Measurements from ENCODE around the gene OR51E1.

Gene OR51E1

GRCh38 chr11:4636136-4636535 is 7.6 kb upstream of the OR51E1 start:
- no peak overlapping the region for H3K27ac ChIP-seq
- no peaks in the 10 kb centered on the region for H3K36me3 ChIP-seq (replicated peaks)
- TF ChIP-seq CTCF (IDR thresholded peaks at IDR 0.05; ENCODE audit: low read depth, low read length, missing control alignments): no peak
- DNase-seq: no peak
- in situ Hi-C loops (cut with HindIII; ENCODE audit: low pct_ligation_motif_present, low sequenced_read_pairs): no loop called here
- no peaks in the 10 kb centered on the region for H3K27me3 ChIP-seq (replicated peaks)
- no peak overlapping the region for H3K4me3 ChIP-seq (ENCODE audit: low read depth, low read length)

GRCh38 chr11:4636962-4637661 is 6.7 kb upstream of the OR51E1 start, which contains the start of gene OR51D1:
Gene OR51D1, plus strand, starts transcription at chr11:4637477. Its CDS starts 2,314 bp downstream, at chr11:4639791.
- Histone ChIP-seq H3K27ac (no peak within 1 kb of the TSS), H3K27me3 (replicated peaks) (no peaks in the 10 kb centered on the region), H3K36me3 (replicated peaks) (no peaks in the 10 kb centered on the region), H3K4me3 (ENCODE audit: low read depth, low read length) (peak within 1 kb of the TSS; percentile 24)
- peak; percentile 72 for DNase-seq
- TF ChIP-seq CTCF (IDR thresholded peaks at IDR 0.05; ENCODE audit: low read depth, low read length, missing control alignments): peak; percentile 96
- in situ Hi-C loops (cut with HindIII; ENCODE audit: low pct_ligation_motif_present, low sequenced_read_pairs): no loop called here

- DNase-seq: no peak
- Histone ChIP-seq H3K27ac (no peak overlapping the region), H3K27me3 (replicated peaks) (no peaks in the 10 kb centered on the region), H3K4me3 (ENCODE audit: low read depth, low read length) (no peak overlapping the region), H3K36me3 (replicated peaks) (no peaks in the 10 kb centered on the region)
- no peak for TF ChIP-seq CTCF (IDR thresholded peaks at IDR 0.05; ENCODE audit: low read depth, low read length, missing control alignments)
- in situ Hi-C loops (cut with HindIII; ENCODE audit: low pct_ligation_motif_present, low sequenced_read_pairs): no loop called here
Observed at GRCh38 chr11:4637662-4638047, 6.1 kb upstream of the OR51E1 start.

- in situ Hi-C loops (cut with HindIII; ENCODE audit: low pct_ligation_motif_present, low sequenced_read_pairs): no loop called here
Observed at GRCh38 chr11:4639931-4640330, 3.9 kb upstream of the OR51E1 start.

GRCh38 chr11:4641501-4641900 is 2.3 kb upstream of the OR51E1 start:
- DNase-seq: no peak
- H3K27ac ChIP-seq: no peak overlapping the region
- no peak overlapping the region for H3K4me3 ChIP-seq (ENCODE audit: low read depth, low read length)
- no peaks in the 10 kb centered on the region for H3K27me3 ChIP-seq (replicated peaks)
- in situ Hi-C loops (cut with HindIII; ENCODE audit: low pct_ligation_motif_present, low sequenced_read_pairs): no loop called here
- TF ChIP-seq CTCF (IDR thresholded peaks at IDR 0.05; ENCODE audit: low read depth, low read length, missing control alignments): no peak
- H3K36me3 ChIP-seq (replicated peaks): no peaks in the 10 kb centered on the region

More at GRCh38 chr11:4639931-4640330, 3.9 kb upstream of the OR51E1 start:
- Histone ChIP-seq H3K4me3 (ENCODE audit: low read depth, low read length) (no peak overlapping the region), H3K27ac (no peak overlapping the region), H3K36me3 (replicated peaks) (no peaks in the 10 kb centered on the region), H3K27me3 (replicated peaks) (no peaks in the 10 kb centered on the region)
- no peak for TF ChIP-seq CTCF (IDR thresholded peaks at IDR 0.05; ENCODE audit: low read depth, low read length, missing control alignments)
- DNase-seq: no peak

GRCh38 chr11:4642043-4642442 is 1.7 kb upstream of the OR51E1 start:
- DNase-seq: no peak
- Histone ChIP-seq H3K27me3 (replicated peaks) (no peaks in the 10 kb centered on the region), H3K4me3 (ENCODE audit: low read depth, low read length) (no peak overlapping the region), H3K27ac (no peak overlapping the region), H3K36me3 (replicated peaks) (no peaks in the 10 kb centered on the region)
- in situ Hi-C loops (cut with HindIII; ENCODE audit: low pct_ligation_motif_present, low sequenced_read_pairs): no loop called here
- no peak for TF ChIP-seq CTCF (IDR thresholded peaks at IDR 0.05; ENCODE audit: low read depth, low read length, missing control alignments)
